Ammon's horn (tissue), 1 donor: ENCODE data around the gene C1orf52.

Experiments used
- DNase-seq: peaks from one replicate; pipeline ENCODE4 v3.0.0-alpha.2; 2016; ENCODE audit warnings: low spot score

C1orf52 gene

DNA sequence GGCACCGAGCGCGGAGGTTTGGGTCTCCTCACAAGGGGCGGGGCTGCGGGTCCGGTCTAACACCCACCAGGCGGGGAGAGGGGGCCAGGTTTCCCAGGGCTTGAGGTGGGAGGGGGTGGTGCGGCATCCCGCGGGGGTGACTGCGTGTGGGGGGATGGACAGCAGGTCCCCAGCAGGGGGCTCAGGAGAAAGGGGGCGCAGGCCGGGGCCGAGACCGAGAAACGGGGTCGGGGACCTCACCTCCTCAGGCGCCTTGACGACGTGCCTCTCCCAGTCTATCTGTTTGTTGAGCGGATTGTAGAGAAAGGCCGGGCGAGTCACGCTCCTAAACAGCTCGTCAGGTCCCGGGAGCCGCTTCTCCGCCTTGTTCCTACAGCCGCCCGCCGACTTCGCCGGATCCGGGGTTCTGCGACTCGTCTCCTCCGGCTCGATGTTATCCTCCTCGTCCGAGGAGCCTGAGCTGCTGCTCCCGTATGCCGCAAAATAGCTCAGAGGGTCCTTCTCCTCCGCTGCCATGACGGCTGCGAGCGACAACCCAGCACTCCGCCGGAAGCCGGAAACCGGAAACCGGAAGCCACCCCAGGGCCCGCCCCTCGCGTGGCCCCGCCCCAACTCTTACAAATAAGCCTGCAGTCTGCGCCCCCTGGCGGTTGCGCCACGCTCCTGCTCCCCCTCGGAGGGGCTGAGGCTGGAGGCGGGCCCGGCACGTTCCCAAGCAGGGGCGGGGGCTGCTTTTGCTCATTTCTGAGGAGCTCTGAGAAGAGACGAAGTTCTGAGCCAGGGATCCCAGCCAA lies at the start of gene C1orf52:
Gene C1orf52, minus strand, starts transcription at position 545 of the 794 bp plus-strand sequence. Its CDS starts 29 bp downstream, at position 516.
- peak; percentile 95 for DNase-seq

DNA sequence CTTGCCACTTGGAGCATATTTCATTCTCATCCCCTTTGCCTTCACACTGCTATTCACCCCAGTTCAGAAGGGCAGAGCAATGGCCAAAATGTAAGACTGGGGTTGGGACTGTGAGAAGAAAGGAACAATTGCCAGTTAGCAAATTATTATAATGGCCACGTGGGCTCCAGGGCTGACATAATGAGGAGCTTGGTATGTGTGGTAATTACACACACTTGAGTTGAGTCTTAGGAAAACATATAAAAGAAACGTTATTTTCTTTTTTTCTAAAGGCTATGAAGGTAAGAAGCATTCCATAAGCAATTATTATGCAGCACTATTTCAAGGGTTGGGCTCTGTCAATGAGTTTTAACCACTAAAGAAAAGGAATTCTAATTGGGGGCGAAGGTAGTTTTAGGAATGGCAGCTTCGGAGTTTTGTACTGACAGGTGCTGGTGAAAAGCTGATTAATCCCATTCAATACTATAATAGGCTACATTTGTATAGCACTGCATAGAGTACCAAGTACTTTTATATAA lies 49.4 kb upstream of the C1orf52 start:
- DNase-seq = no peak

DNA sequence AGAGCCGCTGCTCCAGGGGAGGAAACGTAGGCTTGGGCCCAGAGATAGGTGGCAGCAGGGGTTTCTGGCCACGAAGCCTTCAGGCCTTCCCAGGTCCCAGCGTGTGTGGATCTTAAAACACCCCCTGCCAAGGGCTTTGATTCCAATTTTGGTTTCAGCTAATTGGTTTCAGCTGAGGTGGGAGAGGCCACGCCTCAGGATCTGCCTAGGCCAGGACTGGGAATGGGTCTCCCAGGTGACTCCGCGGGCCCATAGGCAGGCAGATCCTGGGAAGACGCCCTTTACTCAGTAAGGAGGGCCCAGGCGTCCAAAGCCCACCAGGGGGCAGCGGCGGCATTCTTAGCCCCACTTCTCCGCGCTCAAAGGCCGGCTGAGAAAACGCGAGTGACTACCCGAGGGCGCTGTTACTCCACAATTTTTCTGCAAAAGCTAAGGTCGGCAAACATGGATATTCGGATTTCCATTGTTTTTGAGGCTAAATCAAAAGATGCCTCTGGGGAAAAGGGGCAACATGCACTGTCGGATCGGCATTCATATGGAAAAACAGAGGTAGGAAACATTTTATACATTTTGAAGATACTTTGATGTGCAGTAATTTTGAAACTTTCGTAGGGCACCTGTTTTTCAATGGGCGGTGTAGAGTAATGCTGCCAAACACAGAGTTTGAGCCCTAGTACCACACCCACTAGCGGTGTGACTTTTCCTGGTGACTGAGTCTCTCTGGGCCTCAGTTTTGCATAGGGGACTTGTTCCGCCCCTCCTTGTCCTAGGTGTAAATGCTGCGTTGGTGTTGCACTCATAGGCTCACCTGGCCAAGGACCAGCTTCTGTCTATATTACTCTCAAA lies 48.7 kb upstream of the C1orf52 start:
- DNase-seq = peak; percentile 88

DNA sequence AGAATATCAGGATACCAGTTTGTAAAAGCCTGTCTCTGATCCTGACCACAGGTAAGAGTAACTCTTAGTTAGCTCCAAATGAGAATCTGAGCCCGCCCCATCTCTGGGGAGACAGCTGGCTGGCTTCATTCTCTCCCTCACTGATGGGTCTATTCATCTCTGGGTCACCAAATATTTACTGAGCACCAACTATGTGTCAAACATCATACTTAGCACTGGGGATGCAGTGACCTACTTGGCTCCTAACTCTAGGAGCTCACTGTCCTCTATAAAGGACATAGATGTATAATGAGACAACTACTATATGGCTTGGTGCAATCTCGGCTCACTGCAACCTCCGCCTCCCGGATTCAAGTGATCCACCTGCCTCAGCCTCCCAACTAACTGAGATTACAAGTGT lies 46.8 kb upstream of the C1orf52 start:
- DNase-seq = no peak

DNA sequence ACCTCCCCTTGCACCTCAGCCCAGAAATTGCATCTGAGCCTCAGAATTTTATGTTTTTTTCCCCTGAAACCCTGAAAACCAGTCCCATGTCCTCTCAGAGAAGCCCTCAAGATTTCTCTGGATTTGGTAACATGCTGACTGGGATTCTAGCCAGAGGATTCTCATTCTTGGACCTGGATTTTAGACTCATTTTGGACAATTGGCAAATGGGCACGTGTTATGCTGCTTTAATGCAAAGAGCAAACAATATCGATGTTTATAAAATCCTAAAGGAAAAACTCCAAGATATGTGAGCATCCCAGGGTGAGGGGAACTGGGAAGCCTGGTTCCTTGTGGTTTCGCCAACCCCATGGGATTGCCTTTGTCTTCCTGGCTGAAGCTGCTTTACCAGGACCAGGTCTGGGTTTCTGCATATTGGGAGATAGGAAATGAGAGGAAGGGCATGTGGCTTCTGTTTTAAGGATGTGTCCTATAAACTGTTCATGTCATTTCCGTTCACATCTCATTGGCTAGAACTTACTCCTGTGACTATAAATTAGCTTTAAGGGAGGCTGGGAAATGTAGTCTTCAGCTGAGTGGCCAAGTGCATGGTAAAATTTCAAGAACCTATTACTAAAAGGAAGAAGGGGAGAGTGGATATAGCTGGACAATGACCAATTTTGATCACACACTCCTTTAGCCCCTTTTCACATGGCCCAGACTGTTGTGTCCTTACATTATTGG lies 44.1 kb upstream of the C1orf52 start:
- DNase-seq = no peak

DNA sequence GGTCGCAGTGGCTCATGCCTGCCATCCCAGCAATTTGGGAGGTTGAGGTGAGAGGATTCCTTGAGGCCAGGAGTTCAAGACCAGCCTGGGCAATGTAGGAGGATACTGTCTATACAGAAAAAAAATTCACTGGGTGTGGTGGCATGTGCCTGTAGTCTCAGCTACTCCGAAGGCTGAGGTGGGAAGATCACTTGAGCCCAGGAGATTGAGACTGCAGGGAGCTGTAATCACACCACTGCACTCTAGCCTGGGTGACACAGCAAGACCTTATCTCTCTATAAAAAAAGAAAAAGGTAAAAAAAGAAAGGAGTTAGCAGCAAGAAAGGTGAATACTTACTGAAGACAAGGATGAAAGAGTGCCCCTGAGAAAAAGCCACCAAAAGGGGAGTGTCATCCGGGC lies 40.7 kb upstream of the C1orf52 start:
- no peak for DNase-seq

DNA sequence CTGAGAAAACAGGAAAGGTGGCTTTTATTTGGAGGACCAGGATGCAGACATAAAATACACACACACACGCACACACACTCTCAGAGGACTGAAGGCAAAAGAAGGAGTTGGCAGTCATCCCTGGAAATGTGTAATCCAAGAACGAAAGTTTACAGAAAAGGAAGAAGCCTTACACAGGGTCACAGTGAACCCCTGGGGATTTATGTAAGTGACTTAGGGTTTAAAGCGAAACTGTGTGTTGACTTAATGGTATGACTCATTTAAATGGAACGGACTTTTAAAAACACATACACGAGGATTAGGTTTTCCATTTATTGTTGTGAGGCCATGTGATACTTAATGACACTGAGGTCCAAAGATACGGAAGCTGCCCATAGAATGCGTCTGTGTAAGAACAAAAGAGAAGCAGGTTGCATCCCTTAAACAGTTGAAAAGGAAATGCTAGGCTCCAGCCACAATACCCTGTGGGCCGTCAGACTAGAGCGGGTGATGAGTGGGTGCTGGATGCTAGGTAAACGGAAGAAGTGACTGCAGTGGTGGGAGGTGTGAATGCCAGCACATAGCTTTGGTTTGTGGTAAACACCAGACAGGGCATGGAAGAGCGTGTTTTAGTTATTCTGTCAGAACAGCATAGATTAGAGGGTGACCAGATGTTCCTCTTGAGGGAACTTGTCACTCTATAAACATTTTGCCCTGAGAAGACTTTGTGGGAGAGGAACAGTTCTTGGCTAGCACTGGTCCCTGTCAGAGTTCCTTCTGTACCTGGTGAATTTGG lies 38.6 kb upstream of the C1orf52 start:
- DNase-seq = peak; percentile 48

DNA sequence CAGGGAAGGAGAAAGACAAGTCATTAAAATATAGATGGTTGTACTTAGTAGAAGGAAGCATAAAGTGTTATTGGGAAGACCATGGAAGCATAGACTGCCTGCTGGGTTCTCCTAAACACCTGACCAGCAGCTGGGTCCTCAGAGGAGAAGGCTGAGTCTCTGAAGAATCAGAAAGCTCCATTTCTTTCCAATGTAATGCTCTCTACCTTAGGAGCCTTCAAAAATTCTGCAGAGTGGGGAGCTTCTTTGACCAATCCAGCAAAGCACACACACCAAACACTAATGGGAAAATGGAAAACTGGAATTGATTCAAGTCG lies 38.0 kb upstream of the C1orf52 start:
- no peak for DNase-seq

DNA sequence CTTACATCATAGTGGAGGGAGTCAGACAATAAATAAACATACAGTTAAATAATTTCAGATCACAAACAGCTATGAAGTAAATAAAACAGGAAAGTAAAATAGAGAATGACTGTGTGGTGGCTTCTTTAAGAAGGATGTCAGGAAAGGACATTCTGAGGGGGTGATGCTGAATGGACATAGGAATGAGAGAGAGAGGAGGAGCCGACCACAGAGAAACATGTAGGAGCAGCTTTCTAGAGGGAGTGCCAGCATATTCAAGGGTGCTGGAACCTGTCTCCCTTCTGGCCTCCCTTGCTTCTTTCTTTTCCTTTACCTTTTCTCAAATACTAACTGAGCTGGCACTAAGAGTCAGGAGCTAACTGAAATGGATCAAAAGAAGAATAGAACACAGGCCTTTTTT lies 37.5 kb upstream of the C1orf52 start:
- DNase-seq = no peak

DNA sequence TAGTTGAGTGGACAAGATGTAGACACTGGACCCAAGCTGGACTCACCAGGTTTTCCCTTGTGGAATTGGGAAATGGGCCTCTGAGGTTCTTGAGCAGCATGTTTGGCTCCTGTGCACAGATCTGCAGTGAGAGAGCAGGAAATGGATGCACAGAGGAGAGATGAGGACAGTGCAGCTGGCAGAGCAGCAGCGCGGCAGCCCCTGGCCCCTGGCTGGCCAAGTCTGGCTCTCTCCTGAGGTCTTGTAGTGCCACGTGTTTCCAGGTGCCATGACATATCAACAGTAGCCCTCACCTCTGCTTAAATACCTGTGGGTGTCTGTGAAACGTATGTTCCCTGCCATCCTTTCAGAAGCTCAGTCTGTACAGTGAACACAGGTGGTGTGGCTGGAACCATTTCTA lies 36.2 kb upstream of the C1orf52 start:
- no peak for DNase-seq

DNA sequence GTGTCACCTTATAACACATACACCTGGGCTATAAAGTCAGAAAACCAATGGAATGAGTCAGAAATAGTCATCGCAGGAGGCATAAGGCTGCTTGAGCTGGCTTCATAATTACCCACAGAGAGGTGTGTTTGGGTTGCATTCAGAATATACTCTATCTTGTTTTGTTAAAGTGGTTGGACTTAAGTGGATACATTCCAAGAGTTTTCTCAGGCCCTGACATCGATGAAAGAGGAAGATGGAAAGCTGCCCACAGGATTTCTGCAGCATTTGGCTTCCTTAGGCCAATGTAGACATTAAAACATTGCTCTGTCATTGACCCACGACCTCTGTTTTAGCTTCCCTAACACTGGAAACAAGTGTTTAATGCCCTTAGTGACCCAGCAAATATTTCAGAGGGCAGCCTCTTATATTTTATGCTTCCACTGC lies 35.6 kb upstream of the C1orf52 start:
- no peak for DNase-seq

DNA sequence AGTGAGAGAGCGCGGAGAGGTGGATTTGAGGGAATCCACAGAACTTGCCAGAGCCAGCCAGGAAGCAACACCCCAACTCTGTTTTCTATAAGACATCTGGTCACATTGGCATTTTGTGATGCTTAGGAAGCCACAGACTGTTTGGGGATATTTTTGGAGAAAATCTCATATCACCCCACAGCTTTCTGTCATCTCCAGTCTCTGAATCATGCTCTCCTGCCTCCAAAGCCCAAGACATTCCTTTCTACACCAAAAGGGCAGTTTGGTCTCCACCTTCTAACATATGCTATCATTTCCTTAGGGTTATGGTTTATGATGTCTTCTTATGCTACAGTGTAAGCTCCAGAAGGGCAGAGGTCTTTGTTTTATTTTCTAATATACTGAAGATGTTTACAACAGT lies 31.4 kb upstream of the C1orf52 start:
- DNase-seq = no peak

DNA sequence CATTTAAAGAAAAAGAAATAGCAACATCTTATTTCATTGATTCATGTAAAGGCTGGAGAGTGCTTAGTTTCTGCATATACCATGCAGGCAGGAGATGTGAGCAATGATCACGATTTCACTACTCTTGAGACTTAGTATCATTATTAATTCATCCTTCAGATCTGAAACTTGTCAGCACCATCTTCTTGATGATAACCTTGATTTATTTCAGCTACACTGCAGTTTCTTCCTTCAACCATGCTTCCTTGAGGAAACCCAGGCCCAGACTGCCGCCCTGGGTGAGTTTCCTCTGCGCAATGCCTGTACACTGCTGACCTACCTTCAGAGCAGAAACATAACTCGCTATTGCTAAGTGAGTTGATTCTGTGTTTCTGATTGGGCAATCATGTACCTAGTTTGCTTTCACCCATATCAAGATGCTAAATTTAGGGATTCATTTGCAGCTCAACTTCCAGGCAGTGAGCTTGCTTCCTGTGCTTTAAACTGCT lies 30.4 kb upstream of the C1orf52 start:
- DNase-seq = no peak

DNA sequence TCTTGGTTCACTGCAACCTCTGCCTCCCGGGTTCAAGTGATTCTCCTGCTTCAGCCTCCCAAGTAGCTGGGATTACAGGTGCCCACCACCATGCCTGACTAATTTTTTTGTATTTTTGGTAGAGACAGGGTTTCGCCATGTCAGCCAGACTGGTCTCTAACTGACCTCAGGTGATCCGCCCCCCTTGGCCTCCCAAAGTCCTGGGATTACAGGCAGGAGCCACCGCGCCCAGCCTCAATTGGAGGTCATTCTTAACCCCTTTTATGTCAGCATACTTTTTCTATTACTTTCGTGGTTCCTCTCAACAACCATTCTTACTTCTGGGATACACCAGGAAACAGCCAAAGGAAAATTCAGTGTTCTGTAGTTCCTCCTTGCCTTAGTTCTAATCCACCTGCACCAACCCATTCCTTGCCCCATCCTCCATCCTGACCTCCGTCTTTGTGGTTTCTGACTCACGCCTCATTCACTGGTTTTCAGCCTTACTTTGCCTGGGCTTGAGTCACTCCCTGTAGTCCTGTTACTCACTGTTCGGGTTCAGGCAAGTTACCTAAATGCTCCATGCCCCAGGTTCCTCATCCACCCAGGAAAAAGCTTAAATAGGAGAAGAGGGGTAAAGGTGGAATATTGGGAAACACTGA lies 29.9 kb upstream of the C1orf52 start:
- DNase-seq = no peak

DNA sequence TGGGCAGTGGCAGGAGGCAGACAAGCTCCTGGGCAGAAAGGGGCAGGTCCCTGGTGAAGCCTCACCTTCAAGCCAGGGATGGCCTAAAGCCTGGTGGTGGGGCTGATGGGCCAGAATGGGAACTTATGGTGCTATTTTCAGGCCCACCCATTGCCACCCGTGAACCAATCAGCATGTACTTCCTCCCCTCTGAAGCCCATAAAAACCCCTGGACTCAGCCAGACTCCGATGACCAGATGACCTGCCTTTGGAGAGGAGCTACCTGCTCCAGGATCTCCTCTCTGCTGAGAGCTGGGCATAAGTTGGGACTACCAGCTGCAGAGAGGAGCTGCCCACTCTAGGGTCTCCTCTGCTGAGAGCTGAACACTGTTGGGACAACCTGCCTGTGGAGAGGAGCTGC lies 24.7 kb upstream of the C1orf52 start:
- DNase-seq = no peak

DNA sequence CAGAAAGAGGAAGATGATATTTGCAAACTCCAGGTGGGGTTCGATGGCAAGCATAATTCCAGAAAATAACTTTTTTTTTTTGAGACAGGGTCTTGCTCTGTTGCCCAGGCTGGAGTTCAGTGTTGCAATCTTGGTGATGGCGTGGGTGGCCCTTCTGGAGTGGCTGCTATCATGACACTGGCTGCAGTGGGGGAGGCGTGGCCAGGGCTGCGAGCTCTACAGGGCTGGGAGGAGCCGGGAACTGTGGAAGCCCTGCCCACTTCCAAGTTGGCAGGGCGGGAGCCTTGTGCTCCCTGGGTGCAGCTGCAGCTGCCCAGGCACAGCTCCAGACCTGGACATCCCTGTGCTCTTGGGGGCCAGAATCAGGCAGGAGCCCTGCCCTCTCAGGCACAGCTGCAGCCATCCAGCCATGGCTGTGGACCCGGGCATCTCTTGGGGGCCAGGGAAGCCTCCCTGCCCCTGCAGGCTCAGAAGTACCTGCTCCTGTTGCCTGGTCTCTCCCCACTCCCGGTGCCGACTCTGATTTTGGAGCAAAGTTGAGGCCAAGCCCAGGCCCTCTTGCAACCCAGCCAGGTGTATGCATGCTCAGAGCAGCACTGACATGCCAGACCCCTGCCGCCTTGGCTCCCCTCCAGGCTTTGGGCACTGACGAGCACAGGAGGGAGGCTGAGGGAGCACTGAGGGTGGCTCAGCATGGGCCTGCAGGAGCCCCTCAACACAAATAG lies 24.2 kb upstream of the C1orf52 start:
- DNase-seq = no peak

DNA sequence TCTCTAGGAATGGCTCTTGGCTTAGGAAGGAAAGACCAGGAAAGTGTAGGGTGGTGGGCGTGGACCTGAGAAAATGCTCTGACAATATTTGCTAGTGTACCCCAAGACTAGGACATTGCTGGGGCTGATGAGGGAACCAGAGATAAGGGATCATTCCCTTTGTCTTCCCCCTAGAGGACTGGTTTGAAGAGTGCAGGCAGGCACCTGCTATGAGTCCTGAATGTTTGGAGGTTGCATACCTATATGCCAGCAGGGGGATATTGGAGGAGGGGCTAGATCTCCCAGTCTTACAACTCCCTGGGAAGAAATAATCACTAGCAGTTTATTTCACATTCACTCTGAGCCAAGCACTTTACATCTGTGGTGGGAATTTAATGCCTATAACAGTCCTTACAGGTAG lies 23.0 kb upstream of the C1orf52 start:
- DNase-seq = no peak

DNA sequence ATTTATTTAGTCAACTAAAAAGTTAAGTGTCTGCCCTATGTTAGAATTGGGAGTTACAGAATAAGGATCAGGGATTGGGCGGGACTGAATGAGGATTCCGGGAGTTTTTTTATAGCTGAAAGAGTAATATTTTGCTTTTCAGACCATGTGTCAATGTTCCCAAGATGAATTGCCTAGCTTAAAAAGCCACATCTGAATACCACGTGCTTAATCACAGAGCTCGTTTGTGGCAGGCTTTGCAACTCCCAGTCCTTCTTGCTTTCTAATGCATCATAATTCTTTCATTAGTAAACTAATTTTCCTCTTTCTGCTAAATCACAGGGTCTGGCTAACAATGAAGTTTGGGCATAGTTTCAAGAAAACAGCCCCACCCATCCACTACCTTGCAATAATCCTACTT lies 21.2 kb upstream of the C1orf52 start:
- DNase-seq = no peak

DNA sequence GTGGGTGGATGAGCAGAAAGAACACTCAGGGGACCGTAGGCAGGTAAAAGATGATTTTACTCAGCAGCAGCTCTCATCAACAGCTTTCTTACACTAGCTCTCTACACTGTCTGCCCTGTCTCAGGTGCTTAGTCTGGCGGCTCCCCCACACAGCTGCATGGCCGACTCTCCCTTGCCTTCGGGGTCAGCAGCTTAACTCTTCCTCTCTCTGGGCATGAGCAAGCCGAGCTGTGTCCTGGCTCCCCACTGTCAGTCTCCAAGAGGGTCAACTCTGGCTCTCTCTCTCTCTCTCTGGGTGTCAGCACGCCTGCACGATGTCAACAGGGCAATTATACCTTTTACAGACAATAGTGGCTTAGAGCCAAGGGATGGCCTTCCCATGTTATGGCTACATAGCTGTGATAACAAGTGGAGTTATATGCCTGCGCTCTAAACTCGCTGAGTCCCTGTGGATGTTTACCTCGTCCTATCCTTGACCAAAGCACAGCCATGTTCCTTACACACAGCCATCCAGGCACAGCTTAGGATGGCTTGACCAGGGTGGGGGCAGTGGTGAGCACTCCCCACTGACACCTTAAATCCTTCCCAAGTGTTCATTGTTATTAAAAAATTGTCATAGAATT lies 20.1 kb upstream of the C1orf52 start:
- DNase-seq = no peak

DNA sequence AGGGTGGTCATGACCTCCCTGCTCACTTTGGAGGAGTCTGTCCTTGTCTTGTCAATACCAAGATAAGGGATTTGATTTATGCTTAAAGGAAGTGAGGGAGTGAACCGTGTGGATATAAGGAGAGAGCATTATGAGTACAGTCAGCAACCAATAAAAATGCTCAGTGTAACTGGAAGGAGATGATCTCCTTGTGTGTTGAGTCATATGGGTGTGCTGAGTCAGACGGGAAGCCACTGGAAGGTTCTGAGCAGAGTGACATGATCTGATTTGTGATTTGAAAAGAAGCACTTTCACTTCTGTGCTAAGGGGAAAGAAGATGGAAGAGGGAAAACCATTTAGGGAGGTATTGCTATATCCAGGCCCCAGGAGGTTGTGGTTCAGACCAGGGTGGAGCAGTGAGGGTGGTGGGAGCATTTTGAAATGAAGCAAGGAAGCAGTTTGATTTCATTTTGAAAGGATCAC lies 19.4 kb upstream of the C1orf52 start:
- peak; percentile 25 for DNase-seq
